HG03064 (cell line): ENCODE results near the gene ARHGEF4.

Experiments
- ATAC-seq: cut with Tn5 transposase; IDR thresholded peaks from one replicate; pipeline ENCODE4 v1.9.1; 2021; ENCODE audit warnings: low read depth; ENCODE audit not compliant: unreplicated experiment

The ARHGEF4 gene

GRCh38 chr2:131033786-131034121 is 197.0 kb downstream of the ARHGEF4 start:
- ATAC-seq, result no peak

- ATAC-seq, result no peak
Measured at GRCh38 chr2:131034122-131035051, 197.7 kb downstream of the ARHGEF4 start.

GRCh38 chr2:131035112-131035825 is 198.6 kb downstream of the ARHGEF4 start:
- ATAC-seq, result no peak

- ATAC-seq, result no peak
Measured at GRCh38 chr2:131035826-131036231, 199.1 kb downstream of the ARHGEF4 start.

GRCh38 chr2:131036269-131036668 is 199.6 kb downstream of the ARHGEF4 start:
- no peak for ATAC-seq

- no peak for ATAC-seq
Measured at GRCh38 chr2:131036696-131037397, 200.1 kb downstream of the ARHGEF4 start.

- ATAC-seq, result no peak
Measured at GRCh38 chr2:131037398-131038257, 200.9 kb downstream of the ARHGEF4 start.

- no peak for ATAC-seq
Measured at GRCh38 chr2:131038258-131039100, 201.8 kb downstream of the ARHGEF4 start.

GRCh38 chr2:131039101-131039440 is 202.4 kb downstream of the ARHGEF4 start:
- ATAC-seq, result no peak

GRCh38 chr2:131039535-131039907 is 202.8 kb downstream of the ARHGEF4 start:
- no peak for ATAC-seq

- ATAC-seq, result no peak
Measured at GRCh38 chr2:131039908-131040660, 203.4 kb downstream of the ARHGEF4 start.

GRCh38 chr2:131040661-131041401 is 204.1 kb downstream of the ARHGEF4 start:
- no peak for ATAC-seq

- ATAC-seq, result no peak
Measured at GRCh38 chr2:131041402-131042147, 204.9 kb downstream of the ARHGEF4 start.

- ATAC-seq, result no peak
Measured at GRCh38 chr2:131042148-131042775, 205.5 kb downstream of the ARHGEF4 start.

- ATAC-seq, result no peak
Measured at GRCh38 chr2:131043199-131044074, 206.7 kb downstream of the ARHGEF4 start.
